Sigmoid colon (tissue), 4 donors: ENCODE results near the gene NELFB.

Source experiments
- EP300 ChIP-seq, 4 donors: sonication (generic); formaldehyde crosslinking; IDR thresholded peaks; one replicate each; pipeline ENCODE4 v1.6.1; 2017; ENCODE audit warnings: antibody characterized with exemption in 4 of 4
- POLR2A ChIP-seq, 2 donors: fragments of 450-650 bp; IDR thresholded peaks; one replicate each; pipeline ENCODE4 v1.6.1; 2016; ENCODE audit warnings: antibody characterized with exemption in 2 of 2, mild to moderate bottlenecking in 2 of 2, moderate library complexity in 2 of 2
- POLR2AphosphoS5 ChIP-seq, 4 donors: sonication (generic); formaldehyde crosslinking; IDR thresholded peaks; one replicate each; pipeline ENCODE4 v1.6.1; 2017; ENCODE audit warnings: antibody characterized with exemption in 4 of 4
- TF ChIP-seq, protein P1 (sequence below), 4 experiments: fragments of 450-650 bp in 3 of 4; fragments of 200-600 bp in 1 of 4; IDR thresholded peaks; one replicate each; pipeline ENCODE4 v1.5.1; 2016 to 2019; ENCODE audit warnings: antibody characterized with exemption in 4 of 4, mild to moderate bottlenecking in 3 of 4, moderate library complexity in 2 of 4

DNA sequence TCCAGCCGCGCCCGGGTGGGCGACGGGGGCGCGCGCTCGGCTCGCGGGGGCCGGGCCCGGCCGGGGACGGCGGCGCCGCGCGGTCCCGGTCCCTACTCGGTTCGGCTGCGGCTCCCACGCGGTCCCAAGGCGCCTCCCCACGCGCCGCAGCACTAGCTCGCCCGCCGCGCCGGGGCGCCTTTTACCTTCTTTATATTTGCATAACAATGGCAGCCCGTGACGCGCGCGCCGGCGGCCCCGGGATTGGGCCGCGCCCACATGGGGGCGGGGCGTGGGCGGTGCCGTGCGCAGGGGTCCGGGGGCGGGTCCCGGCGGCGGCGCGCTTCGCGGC lies 47.0 kb downstream of the NELFB start, which contains the start of gene NRARP:
- TF ChIP-seq POLR2A (IDR thresholded peaks at IDR 0.05) (no peak), EP300 (IDR thresholded peaks at IDR 0.05) (no peak), POLR2AphosphoS5 (IDR thresholded peaks at IDR 0.05) (peak; percentile 28 to 74 (median 70))
- TF ChIP-seq, protein P1, sequence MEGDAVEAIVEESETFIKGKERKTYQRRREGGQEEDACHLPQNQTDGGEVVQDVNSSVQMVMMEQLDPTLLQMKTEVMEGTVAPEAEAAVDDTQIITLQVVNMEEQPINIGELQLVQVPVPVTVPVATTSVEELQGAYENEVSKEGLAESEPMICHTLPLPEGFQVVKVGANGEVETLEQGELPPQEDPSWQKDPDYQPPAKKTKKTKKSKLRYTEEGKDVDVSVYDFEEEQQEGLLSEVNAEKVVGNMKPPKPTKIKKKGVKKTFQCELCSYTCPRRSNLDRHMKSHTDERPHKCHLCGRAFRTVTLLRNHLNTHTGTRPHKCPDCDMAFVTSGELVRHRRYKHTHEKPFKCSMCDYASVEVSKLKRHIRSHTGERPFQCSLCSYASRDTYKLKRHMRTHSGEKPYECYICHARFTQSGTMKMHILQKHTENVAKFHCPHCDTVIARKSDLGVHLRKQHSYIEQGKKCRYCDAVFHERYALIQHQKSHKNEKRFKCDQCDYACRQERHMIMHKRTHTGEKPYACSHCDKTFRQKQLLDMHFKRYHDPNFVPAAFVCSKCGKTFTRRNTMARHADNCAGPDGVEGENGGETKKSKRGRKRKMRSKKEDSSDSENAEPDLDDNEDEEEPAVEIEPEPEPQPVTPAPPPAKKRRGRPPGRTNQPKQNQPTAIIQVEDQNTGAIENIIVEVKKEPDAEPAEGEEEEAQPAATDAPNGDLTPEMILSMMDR (IDR thresholded peaks at IDR 0.05), result no peak
